Mesodermal cell (in vitro differentiated cells): ENCODE measurements around the gene HSPG2.
"Not testable (repeated sequence)": the region's sequence is repeated elsewhere in the genome, so short reads cannot be mapped to it uniquely, and the experiment has no call there.

Experiments
- H3K27ac ChIP-seq: 2 replicates; pipeline ENCODE4 v1.7.0; 2013; ENCODE audit warnings: mild to moderate bottlenecking, low read depth, low read length, moderate library complexity; ENCODE audit not compliant: severe bottlenecking
- H3K36me3 ChIP-seq: 2 replicates; pipeline ENCODE4 v1.7.1; 2013; ENCODE audit warnings: mild to moderate bottlenecking, low read length, moderate library complexity; ENCODE audit not compliant: control insufficient read depth, insufficient read depth
- H3K4me1 ChIP-seq: one replicate; pipeline ENCODE4 v1.7.1; 2013; ENCODE audit warnings: mild to moderate bottlenecking, low read length; ENCODE audit not compliant: insufficient read depth, control insufficient read depth, poor library complexity, severe bottlenecking
- H3K4me3 ChIP-seq: 2 replicates; pipeline ENCODE4 v1.7.0; 2013; ENCODE audit warnings: low read length, control low read depth, mild to moderate bottlenecking; ENCODE audit not compliant: insufficient read depth, poor library complexity, severe bottlenecking; ENCODE audit errors: extremely low read depth
- H3K9me3 ChIP-seq: 2 replicates; pipeline ENCODE4 v1.7.1; 2013; ENCODE audit warnings: mild to moderate bottlenecking, low read length, moderate library complexity; ENCODE audit not compliant: control insufficient read depth
- WGBS, 2 experiments: methylation state at CpG; one replicate each; pipeline ENCODE4 v1.1.5; 2013; ENCODE audit warnings: missing lambda C conversion rate in 2 of 2; ENCODE audit not compliant: insufficient coverage in 2 of 2; 5-methylcytosine and 5-hydroxymethylcytosine counted together

HSPG2 gene

GRCh38 chr1:21795075-21795474, 142.0 kb downstream of the HSPG2 start:
- Histone ChIP-seq H3K27ac (no peak overlapping the region), H3K36me3 (no peaks in the 10 kb centered on the region), H3K9me3 (peaks cover 9% of the 10 kb centered on the region)

DNA sequence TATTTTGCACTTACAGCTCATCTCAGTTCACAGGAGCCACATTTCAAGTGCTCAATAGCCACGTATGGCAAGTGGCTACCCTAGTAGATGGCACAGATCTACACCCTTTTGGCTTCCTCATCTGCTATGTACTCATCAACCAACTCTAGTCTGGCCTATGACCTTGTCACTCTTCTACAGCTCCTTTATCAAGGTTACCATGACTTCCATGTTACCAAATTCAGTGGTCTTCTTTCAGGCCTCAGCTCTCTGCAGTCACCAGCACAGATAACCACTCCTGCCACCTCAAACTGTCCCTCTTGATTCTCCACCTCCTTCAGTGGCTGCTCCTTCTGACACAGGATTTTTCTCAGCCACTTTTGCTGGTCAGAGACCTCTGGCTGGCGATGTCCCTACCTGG, 142.5 kb downstream of the HSPG2 start:
- H3K9me3 ChIP-seq = peaks cover 9% of the 10 kb centered on the region
- 91% methylated on average over 2 of the region's 2 CpGs for WGBS, 2 experiments
- no peak overlapping the region for H3K4me3 ChIP-seq
- H3K36me3 ChIP-seq = no peaks in the 10 kb centered on the region
- no peaks in the 10 kb centered on the region for H3K4me1 ChIP-seq
- H3K27ac ChIP-seq = no peak overlapping the region

More at GRCh38 chr1:21795075-21795474, 142.0 kb downstream of the HSPG2 start:
- H3K4me1 ChIP-seq = no peaks in the 10 kb centered on the region
- no peak overlapping the region for H3K4me3 ChIP-seq
- WGBS, 2 experiments = 92 to 94% methylated on average over 5 to 6 of the region's 6 CpGs

GRCh38 chr1:21793104-21793503, 144.0 kb downstream of the HSPG2 start:
- Histone ChIP-seq H3K4me1 (no peaks in the 10 kb centered on the region), H3K27ac (no peak overlapping the region), H3K36me3 (no peaks in the 10 kb centered on the region), H3K9me3 (peaks cover 9% of the 10 kb centered on the region), H3K4me3 (no peak overlapping the region)
- WGBS, 2 experiments = 100% methylated on average over 1 of the region's 2 CpGs; no CpG with 5 or more reads in 1 of the 2 experiments

GRCh38 chr1:21786640-21787039, 150.5 kb downstream of the HSPG2 start:
- Histone ChIP-seq H3K4me1 (no peaks in the 10 kb centered on the region), H3K27ac (no peak overlapping the region)
- WGBS, 2 experiments = 81 to 96% methylated on average over 2 of the region's 2 CpGs

GRCh38 chr1:21785764-21786163, 151.3 kb downstream of the HSPG2 start:
- H3K36me3 ChIP-seq, H3K27ac ChIP-seq, H3K9me3 ChIP-seq, H3K4me3 ChIP-seq, H3K4me1 ChIP-seq: not testable (repeated sequence)
- WGBS, 2 experiments = 93 to 96% methylated on average over 6 to 9 of the region's 9 CpGs

More at GRCh38 chr1:21786640-21787039, 150.5 kb downstream of the HSPG2 start:
- no peaks in the 10 kb centered on the region for H3K36me3 ChIP-seq
- no peaks in the 10 kb centered on the region for H3K9me3 ChIP-seq
- no peak overlapping the region for H3K4me3 ChIP-seq

DNA sequence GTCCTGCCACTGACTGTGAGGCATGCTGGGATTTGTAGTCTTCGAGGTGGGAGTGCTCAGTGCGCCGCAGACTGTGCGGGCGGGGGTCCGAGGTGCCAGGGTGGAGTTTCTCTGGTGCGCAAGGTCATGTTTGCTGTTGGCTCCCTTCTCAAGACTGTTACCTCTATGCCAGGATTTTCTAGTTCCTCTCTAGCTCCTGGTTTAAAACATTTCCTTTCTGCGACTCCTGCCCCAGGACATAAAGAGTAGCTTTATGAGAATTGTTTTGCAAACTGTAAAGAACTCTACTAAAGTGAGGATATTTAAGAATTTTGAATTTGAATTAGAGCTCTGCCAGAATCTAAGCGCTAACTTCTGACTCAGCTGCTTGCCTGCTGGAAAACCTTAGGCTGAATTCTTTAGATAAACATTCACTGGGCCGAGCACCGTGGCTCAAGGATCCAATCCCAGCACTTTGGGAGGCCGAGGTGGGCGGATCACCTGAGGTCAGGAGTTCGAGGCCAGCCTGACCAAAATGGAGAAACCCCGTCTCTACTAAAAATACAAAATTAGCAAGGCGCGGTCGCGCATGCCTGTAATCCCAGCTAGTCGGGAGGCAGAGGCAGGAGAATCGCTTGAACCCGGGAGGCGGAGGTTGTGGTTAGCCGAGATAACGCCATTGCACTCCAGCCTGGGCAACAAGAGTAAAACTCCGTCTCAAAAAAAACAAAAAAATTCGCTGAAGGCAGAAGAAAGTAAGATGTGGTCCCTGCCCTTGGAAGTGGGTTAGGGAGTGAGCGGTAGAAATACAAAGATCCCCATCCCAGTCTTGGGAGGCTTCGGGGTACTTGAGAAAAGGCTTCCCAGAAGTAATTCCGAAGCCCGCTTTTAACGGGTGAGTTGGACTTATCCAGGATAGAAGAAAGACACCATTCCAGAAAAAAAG, 153.2 kb downstream of the HSPG2 start:
- Histone ChIP-seq H3K9me3 (no peaks in the 10 kb centered on the region), H3K4me3 (peak overlapping the region; percentile 89), H3K36me3 (no peaks in the 10 kb centered on the region), H3K4me1 (peaks cover 7% of the 10 kb centered on the region), H3K27ac (peak overlapping the region; percentile 100)
- WGBS, 2 experiments = 47 to 51% methylated on average over 29 to 31 of the region's 32 CpGs

GRCh38 chr1:21782868-21783678, 154.0 kb downstream of the HSPG2 start, which contains the start of gene USP48:
Gene USP48, minus strand, starts transcription at chr1:21783149. Its CDS starts 192 bp downstream, at chr1:21782957.
- Histone ChIP-seq H3K4me1 (peaks cover 7% of the 10 kb centered on the region), H3K4me3 (peak within 1 kb of the TSS; percentile 89), H3K36me3 (no peaks in the 10 kb centered on the region), H3K9me3 (no peaks in the 10 kb centered on the region), H3K27ac (peak within 1 kb of the TSS; percentile 100)
- 0% methylated on average over 60 to 69 of the region's 82 CpGs for WGBS, 2 experiments

GRCh38 chr1:21782349-21782867, 154.7 kb downstream of the HSPG2 start:
- 0 to 1% methylated on average over 36 to 37 of the region's 37 CpGs for WGBS, 2 experiments
- H3K4me1 ChIP-seq = peaks cover 7% of the 10 kb centered on the region
- H3K36me3 ChIP-seq = peaks cover under 1% of the 10 kb centered on the region
- H3K4me3 ChIP-seq = peak overlapping the region; percentile 89
- H3K27ac ChIP-seq = peak overlapping the region; percentile 100
- no peaks in the 10 kb centered on the region for H3K9me3 ChIP-seq

DNA sequence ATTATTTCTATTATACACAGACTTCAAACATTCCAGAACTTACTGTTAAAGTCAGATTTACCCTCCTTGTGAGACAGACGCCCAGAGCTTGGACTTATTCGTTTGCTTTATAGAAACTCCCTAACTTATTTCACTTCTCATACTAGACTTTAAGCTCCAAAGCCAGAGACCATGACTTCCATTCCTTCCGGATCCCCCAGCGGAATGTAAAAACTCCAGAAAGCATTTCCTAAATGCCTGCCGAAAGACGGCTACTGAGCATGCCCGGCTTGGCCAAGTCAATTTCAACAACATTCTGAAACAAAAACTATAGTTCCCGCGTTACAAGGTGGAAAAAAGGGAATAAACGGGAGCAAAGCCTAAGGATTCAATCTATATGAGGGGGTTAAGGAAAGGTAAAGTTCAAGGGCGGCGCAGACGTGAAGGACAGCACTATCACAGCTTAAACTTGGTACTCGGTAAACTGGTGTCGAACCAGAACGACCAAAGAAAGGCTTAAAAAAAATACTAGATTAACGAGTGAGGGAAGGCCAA, 155.2 kb downstream of the HSPG2 start:
- H3K27ac ChIP-seq = peak overlapping the region; percentile 100

More for the DNA sequence above, 155.2 kb downstream of the HSPG2 start:
- Histone ChIP-seq H3K9me3 (no peaks in the 10 kb centered on the region), H3K4me1 (peaks cover 7% of the 10 kb centered on the region), H3K4me3 (peak overlapping the region; percentile 89), H3K36me3 (peaks cover 2% of the 10 kb centered on the region)
- 2% methylated on average over 11 to 14 of the region's 17 CpGs for WGBS, 2 experiments
